ENCODE data around the gene COL23A1.

DNA sequence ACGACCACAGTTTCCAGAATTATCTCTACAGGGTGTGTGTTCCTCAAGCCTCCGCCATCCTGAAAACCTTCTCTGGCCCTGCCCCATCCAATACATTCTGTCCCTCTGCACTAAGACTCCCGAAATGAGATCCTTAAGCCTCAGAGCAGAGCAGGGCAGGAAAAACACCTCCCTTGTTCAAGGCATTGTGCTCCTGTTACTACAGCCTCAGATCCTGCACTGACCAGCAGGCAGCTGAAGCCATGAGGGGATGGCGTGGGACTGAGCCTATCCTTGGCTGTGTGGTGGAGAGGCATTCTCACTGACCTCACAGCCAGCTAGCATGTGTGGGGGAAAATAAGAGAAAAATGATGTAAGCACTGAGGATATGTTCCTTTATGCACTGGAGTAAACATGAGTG lies 250.9 kb downstream of the COL23A1 start:
- TF ChIP-seq, protein P1, sequence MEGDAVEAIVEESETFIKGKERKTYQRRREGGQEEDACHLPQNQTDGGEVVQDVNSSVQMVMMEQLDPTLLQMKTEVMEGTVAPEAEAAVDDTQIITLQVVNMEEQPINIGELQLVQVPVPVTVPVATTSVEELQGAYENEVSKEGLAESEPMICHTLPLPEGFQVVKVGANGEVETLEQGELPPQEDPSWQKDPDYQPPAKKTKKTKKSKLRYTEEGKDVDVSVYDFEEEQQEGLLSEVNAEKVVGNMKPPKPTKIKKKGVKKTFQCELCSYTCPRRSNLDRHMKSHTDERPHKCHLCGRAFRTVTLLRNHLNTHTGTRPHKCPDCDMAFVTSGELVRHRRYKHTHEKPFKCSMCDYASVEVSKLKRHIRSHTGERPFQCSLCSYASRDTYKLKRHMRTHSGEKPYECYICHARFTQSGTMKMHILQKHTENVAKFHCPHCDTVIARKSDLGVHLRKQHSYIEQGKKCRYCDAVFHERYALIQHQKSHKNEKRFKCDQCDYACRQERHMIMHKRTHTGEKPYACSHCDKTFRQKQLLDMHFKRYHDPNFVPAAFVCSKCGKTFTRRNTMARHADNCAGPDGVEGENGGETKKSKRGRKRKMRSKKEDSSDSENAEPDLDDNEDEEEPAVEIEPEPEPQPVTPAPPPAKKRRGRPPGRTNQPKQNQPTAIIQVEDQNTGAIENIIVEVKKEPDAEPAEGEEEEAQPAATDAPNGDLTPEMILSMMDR (conservative IDR thresholded peaks at IDR 0.05; ENCODE audit: low read depth, low read length): no peak
- TF ChIP-seq EZH2 (IDR thresholded peaks at IDR 0.05; ENCODE audit: low read length, unreplicated experiment) (no peak), EZH2phosphoT487 (IDR thresholded peaks at IDR 0.05; ENCODE audit: borderline replicate concordance, low read length) (no peak)

All from PC-3 (cell line).